ENCODE measurements around the gene KSR1.

KSR1 gene

DNA sequence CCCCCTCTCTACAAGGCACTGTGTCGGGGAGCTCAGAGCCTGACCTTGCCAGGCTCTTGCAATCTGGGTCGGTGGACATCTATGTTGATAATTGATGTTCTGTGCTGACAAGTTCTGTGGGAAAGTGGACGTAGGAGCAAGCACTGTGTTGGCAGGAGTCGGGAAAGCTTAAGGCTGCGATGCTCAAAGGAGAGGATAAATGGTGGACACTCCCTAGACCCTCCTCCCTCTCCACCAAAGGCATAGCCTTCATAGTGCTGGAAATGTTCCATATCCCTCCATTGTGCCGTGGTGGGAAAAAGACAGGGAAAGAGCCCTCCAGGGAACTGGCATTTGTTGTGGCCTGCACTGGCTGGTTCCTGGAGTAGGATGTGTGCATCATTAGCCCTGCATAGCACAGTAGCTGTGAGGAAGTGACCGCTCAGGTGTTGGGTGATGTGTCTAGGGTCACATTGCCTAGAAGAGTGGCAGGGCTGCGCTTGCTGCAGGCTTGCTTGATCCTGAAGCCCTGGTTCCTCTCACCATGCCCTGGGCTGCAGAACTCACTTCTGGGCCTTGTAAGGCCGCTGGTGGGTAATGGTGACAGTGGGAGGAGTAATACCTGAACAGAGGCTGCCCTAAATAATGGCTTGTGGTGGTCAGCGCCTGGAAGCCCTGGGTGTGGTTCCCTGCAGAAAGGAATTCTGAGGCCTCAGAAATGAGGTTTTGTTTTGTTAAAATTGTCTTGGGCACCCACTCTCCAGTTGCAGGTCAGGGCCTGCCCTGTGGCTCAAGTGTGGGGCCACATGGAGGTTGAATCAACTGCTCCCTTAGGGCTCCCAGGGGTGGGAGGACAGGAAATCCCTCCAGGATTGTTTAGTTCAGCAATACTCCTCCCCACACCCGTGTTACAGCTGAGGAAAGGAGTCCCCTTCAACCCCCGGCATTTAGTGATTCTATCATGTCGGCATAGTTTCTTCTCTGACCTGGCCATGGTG lies 62.6 kb downstream of the KSR1 start:
- DNase-seq (ENCODE audit: low read depth), result no peak

- no peak for DNase-seq (ENCODE audit: low read depth)
Observed at GRCh38 chr17:27519550-27519949, 63.3 kb downstream of the KSR1 start.

DNA sequence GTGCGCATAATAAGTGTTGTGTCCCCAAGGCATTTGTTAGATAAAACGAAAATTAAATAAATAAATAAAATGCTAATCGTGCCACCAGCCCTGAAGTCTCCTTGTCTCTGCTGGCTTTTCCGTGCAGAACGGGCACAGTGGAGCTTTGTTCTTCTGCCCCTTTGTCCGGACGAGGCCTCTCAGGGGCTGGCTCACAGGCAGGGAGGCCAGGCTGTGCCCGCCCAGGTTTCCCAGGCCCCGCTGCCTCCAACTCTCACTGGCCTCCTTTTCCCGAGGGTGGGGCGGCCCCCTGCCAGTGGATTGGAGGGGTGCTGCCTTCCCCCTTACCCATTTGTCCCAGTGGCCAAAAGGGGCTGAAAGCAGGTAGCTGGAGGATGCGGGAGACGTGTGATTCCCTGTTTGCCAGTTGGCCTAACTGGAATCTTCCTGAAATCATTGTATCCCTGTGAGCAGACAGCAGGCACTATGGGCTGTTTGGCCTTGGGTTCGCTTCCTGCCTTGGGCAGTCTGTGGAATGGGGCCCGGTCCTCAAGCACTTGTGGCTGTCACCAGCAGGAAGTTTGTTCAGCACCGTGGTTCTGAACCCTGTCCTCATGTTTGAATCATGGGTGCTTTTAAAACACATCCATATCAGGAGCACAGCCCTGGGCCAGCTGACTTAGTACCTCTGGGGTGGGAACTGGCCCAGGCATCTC lies 64.4 kb downstream of the KSR1 start:
- no peak for DNase-seq (ENCODE audit: low read depth)

DNA sequence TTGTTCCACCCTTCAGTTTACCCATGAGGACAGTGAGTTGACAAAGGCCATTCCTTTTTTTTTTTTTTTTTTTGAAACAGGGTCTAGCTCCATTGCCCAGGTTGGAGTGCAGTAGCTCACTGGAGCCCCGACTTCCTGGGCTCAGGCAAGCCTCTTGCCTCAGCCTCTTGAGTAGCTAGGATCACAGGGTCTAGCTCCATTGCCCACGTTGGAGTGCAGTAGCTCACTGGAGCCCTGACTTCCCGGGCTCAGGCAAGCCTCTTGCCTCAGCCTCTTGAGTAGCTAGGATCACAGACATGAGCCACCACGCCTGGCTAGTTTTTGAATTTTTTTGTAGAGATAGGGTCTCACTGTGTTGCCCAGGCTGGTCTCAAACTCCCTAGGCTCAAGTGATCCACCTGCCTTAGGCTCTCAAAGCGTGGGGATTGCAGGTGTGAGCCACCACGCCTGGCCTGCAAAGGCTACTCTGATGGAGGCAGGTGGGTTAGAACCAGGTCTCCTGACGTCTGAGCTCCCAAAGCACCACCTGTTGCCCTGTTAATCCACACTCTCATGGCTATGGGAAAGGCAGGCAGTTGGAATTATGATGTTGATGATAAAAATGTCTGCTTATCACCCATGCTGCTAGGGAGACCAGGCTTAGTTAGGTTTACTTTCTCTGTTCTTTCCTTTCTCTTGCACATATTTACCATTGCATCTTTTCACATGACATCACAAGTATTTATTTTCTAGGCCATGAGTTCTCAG lies 65.2 kb downstream of the KSR1 start:
- DNase-seq (ENCODE audit: low read depth), result no peak

- no peak for DNase-seq (ENCODE audit: low read depth)
Observed at GRCh38 chr17:27522028-27522635, 65.9 kb downstream of the KSR1 start.

- no peak for DNase-seq (ENCODE audit: low read depth)
Observed at GRCh38 chr17:27523712-27524111, 67.5 kb downstream of the KSR1 start.

GRCh38 chr17:27524594-27524993 lies 68.3 kb downstream of the KSR1 start:
- no peak for DNase-seq (ENCODE audit: low read depth)

GRCh38 chr17:27525316-27525715 lies 69.1 kb downstream of the KSR1 start:
- no peak for DNase-seq (ENCODE audit: low read depth)

DNA sequence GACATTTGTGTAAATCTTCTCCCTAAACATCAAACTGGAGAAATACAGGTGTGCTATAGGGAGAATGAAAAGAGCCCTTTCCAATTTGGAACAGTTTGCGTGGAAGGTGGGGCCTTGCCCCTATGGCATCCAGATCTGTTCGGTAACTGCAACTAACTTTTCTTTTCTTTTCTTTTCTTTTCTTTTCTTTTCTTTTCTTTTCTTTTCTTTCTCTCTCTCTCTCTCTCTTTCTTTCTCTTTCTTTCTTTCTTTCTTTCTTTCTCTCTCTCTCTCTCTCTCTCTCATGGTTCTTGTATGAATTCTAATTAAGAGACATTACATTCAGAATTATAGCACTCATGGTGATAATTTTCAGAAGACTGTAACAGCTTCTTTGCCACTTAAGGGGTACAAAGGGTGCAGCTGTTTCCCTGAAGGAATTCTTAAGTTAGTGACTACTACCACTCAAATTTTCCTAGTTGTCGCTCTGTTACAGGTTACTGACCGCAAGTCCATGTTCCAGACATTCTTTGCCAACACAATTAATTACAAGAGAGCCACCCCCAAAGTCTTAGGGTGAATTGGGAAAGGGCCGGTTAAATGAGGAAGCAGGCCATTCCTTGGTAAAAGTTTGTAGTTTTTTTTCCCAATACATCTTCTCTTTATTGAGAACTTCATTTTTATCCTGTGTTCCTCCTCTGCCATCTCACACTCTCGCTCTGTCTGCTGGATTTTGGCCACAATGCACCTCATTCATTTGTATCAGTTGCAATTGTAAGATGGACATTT lies 69.8 kb downstream of the KSR1 start:
- no peak for DNase-seq (ENCODE audit: low read depth)

- DNase-seq (ENCODE audit: low read depth), result no peak
Observed at GRCh38 chr17:27526604-27527002, 70.4 kb downstream of the KSR1 start.

DNA sequence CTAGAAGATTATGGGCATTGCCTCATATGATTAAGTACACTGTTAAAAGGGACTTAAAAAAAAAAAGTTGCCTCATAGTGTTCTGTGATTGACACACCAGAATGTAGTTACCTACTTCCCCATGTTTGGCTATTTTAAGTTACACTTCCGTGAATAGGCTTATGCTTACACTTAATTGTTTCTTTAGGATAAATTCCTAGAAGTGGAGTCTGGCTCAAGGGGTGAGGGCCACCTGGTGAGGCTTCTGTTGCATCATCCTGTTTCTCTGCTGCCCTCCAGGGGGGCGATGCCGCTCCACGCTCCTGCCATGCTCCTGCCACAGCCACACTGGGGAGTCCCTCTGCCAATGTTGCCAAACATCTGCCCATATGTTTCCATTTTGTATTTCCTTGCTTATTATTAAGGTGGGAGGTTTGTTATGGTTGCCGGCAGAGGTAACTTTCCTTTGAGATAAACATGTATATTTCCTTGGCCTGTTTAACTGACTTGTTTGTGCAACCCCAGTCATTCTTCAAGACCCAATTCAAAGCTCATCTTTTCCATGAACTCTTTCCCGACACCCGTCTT lies 73.1 kb downstream of the KSR1 start:
- no peak for DNase-seq (ENCODE audit: low read depth)

- no peak for DNase-seq (ENCODE audit: low read depth)
Observed at GRCh38 chr17:27530764-27531391, 74.6 kb downstream of the KSR1 start.

DNA sequence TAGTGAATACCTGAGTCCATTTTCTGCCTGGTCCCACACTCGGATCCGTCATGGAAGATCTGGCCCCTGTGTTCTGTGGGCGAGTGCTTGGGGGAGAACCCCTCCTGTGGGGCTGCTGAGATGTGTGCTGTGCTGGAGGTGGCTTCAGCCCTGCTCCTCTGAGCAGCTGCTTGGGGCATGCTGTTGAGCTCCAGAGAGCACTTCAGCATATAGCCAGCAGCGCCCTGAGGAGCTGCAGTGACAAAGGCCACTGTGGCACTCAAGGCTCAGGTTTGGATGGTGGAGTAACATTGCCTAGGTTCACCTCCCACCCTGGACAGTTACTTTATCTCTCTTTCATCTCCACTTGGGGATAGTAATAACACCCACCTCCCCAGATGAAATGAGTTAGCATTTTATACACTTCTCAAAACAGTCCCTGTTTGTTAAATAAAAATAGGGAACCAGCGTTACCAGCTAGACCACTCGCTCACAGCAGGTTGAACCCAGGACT lies 75.3 kb downstream of the KSR1 start:
- DNase-seq (ENCODE audit: low read depth), result no peak

DNA sequence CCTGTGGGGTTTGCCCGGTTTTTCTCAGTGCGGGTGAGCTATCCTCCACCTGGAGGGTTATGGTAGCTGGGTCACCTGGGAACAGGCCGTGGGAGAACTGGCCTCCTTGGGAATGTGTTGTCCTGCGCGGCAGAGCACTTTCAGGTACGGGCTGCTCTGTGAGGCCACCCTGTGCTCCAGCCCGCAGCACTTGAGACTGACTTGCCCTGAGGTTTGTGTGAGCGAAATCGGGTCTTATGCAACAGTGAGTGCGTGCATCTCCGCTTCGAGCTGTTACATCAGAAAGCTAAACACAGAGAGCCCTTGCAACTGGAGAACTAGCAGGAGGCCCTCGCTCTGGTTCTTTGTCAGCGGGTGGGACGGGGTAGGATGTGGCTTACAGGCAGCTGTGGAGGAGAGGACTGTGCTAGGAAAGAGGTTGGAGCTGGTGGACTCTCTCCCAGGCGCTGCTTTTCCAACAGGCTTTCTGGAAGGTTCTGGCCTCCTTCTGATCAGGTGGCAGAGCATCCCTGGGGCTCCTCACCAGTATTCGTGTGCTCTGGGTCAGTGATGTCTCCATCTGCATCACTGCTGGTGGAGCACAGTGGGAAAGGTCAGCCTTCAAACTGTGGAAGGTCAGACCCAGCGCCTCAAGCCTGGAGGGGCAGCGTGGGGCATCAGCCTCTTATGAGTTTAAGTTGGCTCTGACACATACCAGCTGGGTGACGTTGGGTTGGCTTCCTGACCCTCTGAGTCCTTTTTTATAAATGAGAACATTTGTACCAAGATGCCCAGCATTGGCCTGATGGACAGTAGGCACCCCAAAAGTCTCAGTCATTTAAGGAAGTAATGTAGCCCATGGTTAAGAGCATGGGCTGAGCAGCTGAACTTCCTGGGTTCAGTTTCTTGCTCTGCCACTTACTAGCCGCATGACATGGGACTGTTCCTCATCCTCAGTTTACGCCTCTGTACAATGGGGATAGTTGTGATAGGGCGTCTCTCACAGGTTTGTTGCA lies 76.3 kb downstream of the KSR1 start:
- DNase-seq (ENCODE audit: low read depth), result no peak

DNA sequence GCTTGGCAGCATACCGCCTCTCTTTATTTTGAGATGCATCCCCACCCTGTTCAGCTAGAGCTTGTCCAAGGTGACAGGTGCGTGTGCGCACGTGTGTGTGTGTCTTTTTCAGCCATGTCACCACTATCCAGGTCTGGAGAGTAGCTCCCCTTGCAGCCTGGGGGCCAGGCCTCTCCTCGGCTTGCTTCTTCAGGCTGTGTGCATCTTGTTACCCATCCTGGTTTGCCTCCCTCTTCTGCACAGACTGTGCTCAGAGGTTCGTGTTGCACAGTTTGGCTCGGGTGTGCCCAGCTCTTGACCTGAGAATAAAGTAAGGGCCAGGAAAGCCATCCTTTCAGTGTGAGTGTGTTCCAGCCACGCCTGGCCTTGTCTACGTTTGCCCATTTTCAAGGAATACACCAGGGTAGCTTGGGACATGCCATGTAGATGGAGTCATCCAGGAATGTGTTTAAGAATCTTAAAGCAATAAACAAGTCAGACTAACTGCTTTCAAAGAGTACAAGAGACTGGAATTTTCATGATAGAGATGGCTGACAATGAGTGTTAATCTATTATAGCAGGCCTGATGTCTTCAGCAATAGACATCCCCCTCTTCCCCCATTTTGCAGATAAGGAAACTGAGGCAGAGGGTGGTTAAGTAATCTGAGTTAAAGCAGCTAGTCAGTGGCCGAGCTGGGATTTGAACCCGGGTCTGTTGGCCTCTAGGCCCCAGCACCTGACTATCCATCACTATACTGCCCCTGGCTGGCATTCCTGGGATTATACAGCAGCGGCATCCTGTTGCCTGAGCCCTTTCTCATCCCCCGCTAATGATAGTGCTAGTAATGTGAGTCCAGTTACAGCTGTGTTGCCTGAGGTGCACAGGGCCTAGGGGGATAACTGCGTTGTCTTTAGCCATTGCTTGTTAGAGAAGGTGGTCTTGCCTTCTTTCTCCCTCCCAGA lies 77.9 kb downstream of the KSR1 start:
- DNase-seq (ENCODE audit: low read depth), result no peak

- no peak for DNase-seq (ENCODE audit: low read depth)
Observed at GRCh38 chr17:27535178-27535928, 79.1 kb downstream of the KSR1 start.

DNA sequence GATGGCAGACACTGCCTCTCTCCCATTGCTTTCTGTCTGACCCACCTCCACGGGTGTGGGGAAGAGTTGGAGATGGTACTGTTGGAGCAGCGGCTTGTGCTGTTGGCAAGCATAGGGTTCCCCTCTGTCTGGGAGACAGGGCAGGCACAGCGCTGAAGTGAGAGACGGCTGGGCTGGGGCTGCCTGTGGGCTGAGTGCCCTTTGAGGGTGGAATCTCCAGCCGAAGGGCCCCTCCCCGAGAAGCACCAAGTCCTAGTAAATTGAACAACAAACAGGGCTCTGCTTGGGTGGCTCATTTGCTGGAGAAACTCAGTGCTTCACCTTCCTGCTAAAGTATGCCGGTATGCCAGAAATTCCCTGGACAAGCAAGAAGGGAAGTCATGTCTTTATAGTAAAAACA lies 79.7 kb downstream of the KSR1 start:
- no peak for DNase-seq (ENCODE audit: low read depth)

All from activated T-cell treated with anti-CD3 and anti-CD28 coated beads for 1 hour (primary cell).